DOHH2 (cell line): Measurements from ENCODE around the gene CWC15.

Experiments used
- H3F3A ChIP-seq: fragments of 200-600 bp; sonication (generic), shearing (Covaris generic); 2 replicates; pipeline ENCODE4 v1.6.0; 2016; ENCODE audit warnings: antibody characterized with exemption, mild to moderate bottlenecking; ENCODE audit not compliant: control insufficient read depth, insufficient read depth
- H3K27ac ChIP-seq: fragments of 200-600 bp; sonication (generic); 2 replicates; pipeline ENCODE4 v1.5.1; 2014; ENCODE audit warnings: low read depth, mild to moderate bottlenecking, low read length, moderate library complexity
- H3K27me3 ChIP-seq: fragments of 200-600 bp; sonication (generic); 2 replicates; pipeline ENCODE4 v1.6.1; 2014; ENCODE audit warnings: mild to moderate bottlenecking, low read length, mixed read lengths; ENCODE audit not compliant: control insufficient read depth
- H3K36me3 ChIP-seq: fragments of 200-600 bp; sonication (generic); 2 replicates; pipeline ENCODE4 v1.6.1; 2014; ENCODE audit warnings: mild to moderate bottlenecking, low read length, moderate library complexity, mixed read lengths; ENCODE audit not compliant: control insufficient read depth
- H3K4me1 ChIP-seq: fragments of 200-600 bp; sonication (generic); 2 replicates; pipeline ENCODE4 v1.6.1; 2014; ENCODE audit warnings: mild to moderate bottlenecking, low read length, mixed read lengths; ENCODE audit not compliant: control insufficient read depth
- H3K4me2 ChIP-seq: fragments of 200-600 bp; sonication (generic); 2 replicates; pipeline ENCODE4 v1.6.0; 2014; ENCODE audit warnings: mild to moderate bottlenecking, low read length, moderate library complexity
- H3K4me3 ChIP-seq: fragments of 200-600 bp; sonication (generic); 2 replicates; pipeline ENCODE4 v1.5.1; 2014; ENCODE audit warnings: mild to moderate bottlenecking, low read length, mixed read lengths
- H3K79me2 ChIP-seq: fragments of 200-600 bp; sonication (generic); 2 replicates; pipeline ENCODE4 v1.6.1; 2014; ENCODE audit warnings: mild to moderate bottlenecking, low read length, mixed read lengths; ENCODE audit not compliant: control insufficient read depth
- H3K9me2 ChIP-seq: fragments of 200-600 bp; sonication (generic); replicated peaks from 2 replicates; pipeline ENCODE4 v1.6.1; 2014; ENCODE audit warnings: mild to moderate bottlenecking, low read length, mixed read lengths; ENCODE audit not compliant: control insufficient read depth
- H3K9me3 ChIP-seq: fragments of 200-600 bp; sonication (generic); 2 replicates; pipeline ENCODE4 v1.6.1; 2014; ENCODE audit warnings: antibody characterized with exemption, low read length, mixed read lengths; ENCODE audit not compliant: control insufficient read depth, insufficient read depth
- H4K20me1 ChIP-seq: fragments of 200-600 bp; sonication (generic); 2 replicates; pipeline ENCODE4 v1.6.0; 2014; ENCODE audit warnings: low read depth, mild to moderate bottlenecking, antibody characterized with exemption, low read length, moderate library complexity; ENCODE audit not compliant: control insufficient read depth, insufficient read depth
- CTCF ChIP-seq: fragments of 200-600 bp; sonication (generic); IDR thresholded peaks from one replicate; pipeline ENCODE4 v1.5.1; 2014; ENCODE audit warnings: antibody characterized with exemption, mild to moderate bottlenecking, low read depth, low read length; ENCODE audit not compliant: poor library complexity, severe bottlenecking
- EZH2phosphoT487 ChIP-seq: fragments of 200-600 bp; sonication (generic); IDR thresholded peaks from 2 replicates; pipeline ENCODE4 v1.6.1; 2017; ENCODE audit warnings: borderline replicate concordance, mild to moderate bottlenecking, antibody characterized with exemption, low read length, moderate library complexity, mixed read lengths

CWC15 gene

GRCh38 chr11:94912806-94913205, 60.5 kb downstream of the CWC15 start:
- no peaks in the 10 kb centered on the region for H3K4me1 ChIP-seq
- H3K4me3 ChIP-seq, result no peak overlapping the region
- TF ChIP-seq EZH2phosphoT487 (no peak), CTCF (no peak)
- no peaks in the 10 kb centered on the region for H3K9me3 ChIP-seq
- no peaks in the 10 kb centered on the region; the same call in 1 of the 2 replicates for H3K27me3 ChIP-seq
- no peaks in the 10 kb centered on the region for H4K20me1 ChIP-seq
- H3K36me3 ChIP-seq, result no peaks in the 10 kb centered on the region
- no peaks in the 10 kb centered on the region for H3K9me2 ChIP-seq
- H3F3A ChIP-seq, result no peaks in the 10 kb centered on the region
- H3K79me2 ChIP-seq, result no peaks in the 10 kb centered on the region
- no peak overlapping the region for H3K27ac ChIP-seq
- H3K4me2 ChIP-seq, result no peak overlapping the region
